HG03045 (cell line): ENCODE measurements around the gene ZDHHC14.
A peak's percentile ranks its signal among the peaks of the same experiment; 100 is the strongest.
"Not testable (repeated sequence)": the region's sequence is repeated elsewhere in the genome, so short reads cannot be mapped to it uniquely, and the experiment has no call there.

Source experiments
- ATAC-seq: cut with Tn5 transposase; IDR thresholded peaks from one replicate; pipeline ENCODE4 v1.9.1; 2021; ENCODE audit warnings: mild to moderate bottlenecking, moderate library complexity; ENCODE audit not compliant: unreplicated experiment

ZDHHC14 gene

DNA sequence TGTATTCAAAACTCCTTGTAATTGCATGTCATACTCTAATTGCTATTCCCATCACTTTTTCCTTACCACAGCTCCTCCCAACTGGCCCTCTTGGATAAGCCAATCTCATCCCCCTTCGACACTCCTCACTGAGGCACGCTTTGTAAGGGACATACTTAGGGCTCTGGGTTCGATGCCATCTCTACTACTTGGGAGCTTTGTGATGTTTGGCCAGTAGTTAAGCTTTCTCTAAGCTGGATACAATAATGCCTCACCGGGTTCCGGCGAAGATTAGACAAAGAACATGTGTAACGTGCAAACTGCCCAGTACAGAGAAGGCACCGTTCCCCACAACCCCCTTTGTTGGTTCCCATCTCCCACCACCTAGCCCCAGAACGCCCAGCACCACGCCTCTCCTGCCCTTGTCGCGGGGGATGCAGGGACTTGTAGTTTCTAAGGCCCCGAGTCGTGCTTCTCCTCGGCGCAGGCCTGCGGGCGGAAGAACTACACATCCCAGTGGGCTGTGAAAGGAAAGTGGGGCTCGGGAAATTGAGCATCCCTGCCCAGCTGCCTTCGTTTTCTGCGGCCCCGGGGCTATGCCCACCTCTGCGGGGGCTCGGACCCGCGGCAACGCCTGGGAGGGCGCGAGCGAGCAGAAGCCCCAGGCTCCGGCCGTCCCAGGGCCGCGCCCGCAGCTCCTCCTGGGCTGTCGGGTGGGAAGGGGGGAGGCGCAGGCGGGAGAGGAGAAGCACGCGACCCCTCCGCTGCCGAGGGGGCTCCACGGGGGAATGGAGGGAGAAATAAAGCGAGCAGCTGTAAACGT lies 1.1 kb upstream of the ZDHHC14 start:
- peak; percentile 72 for ATAC-seq

DNA sequence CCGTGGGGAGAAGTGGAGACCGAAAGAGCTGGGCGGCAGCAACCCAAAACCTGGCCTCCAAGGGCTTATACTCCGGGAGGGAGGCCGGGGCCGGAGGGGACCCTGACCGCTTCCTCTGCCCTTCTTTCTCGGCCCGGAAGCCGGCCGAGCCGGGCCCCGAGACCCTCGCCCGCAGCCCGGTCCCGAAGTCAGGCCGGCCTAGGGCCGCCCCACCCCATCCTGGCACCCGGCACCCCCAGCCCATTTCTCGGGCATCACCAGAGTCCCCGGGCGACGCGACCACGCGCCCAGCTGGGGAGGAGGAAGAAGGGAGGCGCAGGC lies 572 bp upstream of the ZDHHC14 start:
- ATAC-seq = peak; percentile 7

DNA sequence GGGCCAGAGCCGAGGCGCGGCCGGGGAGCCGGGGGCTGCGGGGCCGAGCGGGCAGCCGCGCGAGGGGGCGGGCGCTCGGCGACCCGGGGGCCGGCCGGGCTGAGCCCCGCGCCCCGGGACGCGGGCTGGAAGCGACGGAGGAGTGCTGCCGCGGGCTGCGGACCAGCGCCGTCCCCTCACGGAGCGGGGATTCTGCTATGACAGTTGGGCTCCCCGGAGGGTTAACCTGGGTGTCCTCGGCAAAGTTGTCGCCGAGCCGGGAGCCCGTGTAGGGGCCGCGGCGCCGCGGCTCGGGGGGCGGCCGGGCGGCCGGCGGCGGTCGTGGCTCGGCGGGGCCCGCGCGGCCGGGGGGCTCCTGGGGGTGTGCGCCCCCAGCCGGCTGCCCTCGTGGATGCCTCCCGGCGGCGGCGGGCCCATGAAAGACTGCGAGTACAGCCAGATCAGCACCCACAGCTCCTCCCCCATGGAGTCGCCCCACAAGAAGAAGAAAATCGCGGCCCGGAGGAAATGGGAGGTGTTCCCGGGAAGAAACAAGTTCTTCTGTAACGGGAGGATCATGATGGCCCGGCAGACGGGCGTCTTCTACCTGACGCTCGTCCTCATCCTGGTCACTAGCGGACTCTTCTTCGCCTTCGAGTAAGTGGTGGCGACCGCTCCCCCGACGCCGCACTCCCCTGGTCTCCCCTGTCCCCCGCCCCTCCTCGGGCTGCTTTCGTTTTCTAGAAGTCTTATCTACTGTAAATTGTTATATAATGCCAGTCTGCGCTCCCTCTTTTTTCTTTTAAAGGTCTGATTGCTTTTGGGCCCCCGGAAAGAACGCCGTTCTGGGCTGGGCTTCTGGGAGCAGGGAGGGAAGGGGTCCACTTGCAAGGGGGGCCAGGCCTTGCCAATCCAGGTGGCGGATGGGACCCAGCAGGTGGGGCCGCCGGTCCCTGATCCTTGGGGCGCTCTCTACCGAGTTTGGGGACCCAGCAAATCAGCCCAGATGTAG lies 936 bp downstream of the ZDHHC14 start:
- peak; percentile 25 for ATAC-seq

- no peak for ATAC-seq
These were observed 1.8 kb downstream of the ZDHHC14 start for GRCh38 chr6:157382821-157383220.

GRCh38 chr6:157383471-157383870 lies 2.5 kb downstream of the ZDHHC14 start:
- no peak for ATAC-seq

- ATAC-seq = not testable (repeated sequence)
These were observed 4.0 kb downstream of the ZDHHC14 start for GRCh38 chr6:157384962-157385361.

DNA sequence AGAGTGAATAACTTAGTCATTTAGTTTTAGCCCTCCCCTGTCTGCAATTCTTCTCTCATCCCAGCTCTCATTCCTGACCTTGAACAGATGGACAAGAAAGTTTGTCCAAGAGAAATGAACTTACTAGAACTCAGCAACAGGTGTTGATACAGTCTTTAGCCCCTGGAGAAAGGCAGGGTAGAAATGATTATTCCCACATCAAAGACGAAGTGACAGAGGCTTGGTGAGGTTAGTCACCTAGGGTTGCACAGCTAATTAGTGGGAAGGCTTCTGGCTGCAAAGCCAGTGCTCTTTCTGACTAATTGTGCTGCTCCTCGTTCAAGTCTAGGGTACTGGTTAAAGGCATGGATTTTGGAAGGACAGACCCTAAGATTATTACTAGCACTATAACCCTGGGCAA lies 4.5 kb downstream of the ZDHHC14 start:
- no peak for ATAC-seq

DNA sequence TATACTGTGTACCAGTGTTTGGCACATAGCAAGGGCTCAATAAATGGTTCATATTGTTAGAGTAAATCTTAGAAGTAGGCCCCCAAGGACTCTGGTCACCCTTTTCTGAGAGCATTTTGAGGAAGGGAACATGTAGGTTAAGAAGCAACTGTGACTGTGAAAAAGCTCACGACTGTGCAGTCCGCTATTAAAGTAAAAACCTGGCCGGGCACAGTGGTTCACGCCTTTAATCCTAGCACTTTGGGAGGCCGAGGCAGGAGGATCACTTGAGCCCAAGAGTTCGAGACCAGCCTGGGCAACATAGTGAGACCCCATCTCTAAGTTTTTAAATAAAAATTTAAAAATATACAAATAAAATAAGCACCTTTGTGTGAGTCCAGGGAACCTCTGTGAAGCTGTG lies 5.0 kb downstream of the ZDHHC14 start:
- no peak for ATAC-seq

GRCh38 chr6:157386454-157386853 lies 5.5 kb downstream of the ZDHHC14 start:
- ATAC-seq = no peak

DNA sequence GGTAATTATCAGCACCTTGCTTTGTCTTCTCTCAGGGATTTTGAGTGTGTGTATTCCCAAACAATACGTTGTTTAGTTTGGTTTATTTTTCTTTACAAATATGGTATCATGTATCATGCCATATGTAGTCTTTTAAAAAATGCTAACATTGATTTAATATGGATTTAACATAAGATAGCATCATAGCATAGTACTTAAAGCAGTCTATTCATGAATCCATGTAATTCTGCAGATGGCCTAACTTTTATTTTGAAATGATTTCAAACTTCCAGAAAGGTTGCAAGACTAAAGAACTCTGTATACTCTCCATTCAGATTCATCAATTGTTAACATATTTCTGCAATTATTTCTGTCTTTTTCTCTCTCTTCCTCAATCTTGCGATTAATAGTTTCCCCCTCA lies 7.9 kb downstream of the ZDHHC14 start:
- no peak for ATAC-seq

GRCh38 chr6:157390273-157391060 lies 9.5 kb downstream of the ZDHHC14 start:
- no peak for ATAC-seq

DNA sequence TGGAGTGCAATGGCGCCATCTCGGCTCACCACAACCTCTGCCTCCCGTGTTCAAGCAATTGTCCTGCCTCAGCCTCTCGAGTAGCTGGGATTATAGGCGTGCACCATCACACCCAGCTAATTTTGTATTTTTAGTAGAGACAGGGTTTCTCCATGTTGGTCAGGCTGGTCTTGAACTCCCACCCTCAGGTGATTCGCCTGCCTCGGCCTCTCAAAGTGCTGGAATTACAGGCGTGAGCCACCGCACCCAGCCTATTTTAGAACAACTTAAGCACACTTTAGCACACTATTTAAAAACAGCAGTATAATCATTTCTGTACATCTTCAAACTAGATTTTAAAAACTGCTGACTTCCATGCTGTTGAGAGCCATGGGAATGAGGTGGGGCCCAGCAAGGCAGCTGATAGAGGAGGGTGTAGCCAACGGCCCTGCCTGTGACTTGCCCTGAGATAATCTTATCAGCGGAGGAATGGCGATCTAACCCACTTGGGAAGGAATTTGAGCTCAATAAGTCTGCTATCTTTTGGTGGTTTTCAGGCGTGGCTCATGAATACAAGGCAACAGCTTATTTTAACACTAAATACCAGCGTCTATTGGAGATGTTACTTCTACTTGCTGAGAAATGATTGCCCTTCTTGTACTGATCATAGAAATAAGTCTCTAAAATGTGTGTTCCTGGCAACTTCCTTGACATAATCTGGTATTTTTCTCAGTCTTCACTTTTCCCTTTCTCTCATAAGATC lies 12.1 kb downstream of the ZDHHC14 start:
- no peak for ATAC-seq

DNA sequence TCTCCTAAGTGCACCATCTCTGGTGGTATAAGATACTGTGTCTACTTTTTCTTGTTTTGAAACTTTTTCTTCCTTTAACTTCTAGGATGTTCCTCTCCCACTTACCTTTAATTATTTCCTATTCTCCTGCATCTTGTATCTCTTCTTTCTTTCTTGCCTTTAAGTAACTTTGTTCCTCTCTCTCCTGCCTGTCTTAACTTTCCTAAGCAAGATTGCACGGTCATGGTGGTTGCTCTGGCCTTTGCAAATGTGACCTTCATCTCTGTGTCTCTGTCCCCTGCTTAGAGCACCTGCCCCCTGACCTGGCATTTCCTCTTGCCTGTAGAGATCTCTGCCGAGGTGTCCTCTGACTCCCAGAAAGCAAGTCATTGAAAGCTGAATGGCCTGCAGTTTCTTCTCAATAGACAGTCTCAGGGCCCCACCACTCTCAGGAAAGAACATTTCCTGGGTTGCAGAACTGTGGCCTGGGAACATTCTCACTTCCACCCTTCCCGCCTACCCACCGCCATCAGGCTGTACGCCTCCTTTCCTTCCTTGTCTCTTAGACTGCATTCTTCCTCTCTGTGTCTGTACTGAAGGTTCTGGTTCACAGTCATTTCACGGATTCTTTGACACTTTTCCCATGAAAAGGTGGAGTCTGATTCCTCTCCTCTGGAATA lies 12.8 kb downstream of the ZDHHC14 start:
- ATAC-seq = no peak

- ATAC-seq = not testable (repeated sequence)
These were observed 14.2 kb downstream of the ZDHHC14 start for GRCh38 chr6:157395199-157395598.

- no peak for ATAC-seq
These were observed 15.0 kb downstream of the ZDHHC14 start for GRCh38 chr6:157396026-157396425.

DNA sequence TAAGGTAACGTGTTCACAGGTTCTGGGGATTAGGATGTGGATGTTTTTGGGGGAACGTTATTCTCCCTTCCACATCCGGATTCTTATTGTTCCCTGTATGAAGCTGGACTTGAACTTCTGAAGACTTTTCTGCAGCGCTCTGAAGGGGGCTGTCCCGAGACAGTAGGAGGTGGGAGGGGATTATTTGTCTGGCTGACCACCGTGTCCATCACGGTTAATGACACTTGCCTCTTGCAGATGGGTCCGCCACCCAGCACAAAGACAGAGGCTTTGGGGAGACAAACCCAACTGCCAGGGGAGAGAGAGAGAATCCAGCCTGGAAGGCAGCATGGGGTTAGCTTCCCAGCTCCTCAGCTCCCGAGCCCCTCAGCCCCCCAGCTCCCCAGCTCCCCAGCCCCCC lies 16.7 kb downstream of the ZDHHC14 start:
- no peak for ATAC-seq

GRCh38 chr6:157398151-157398550 lies 17.2 kb downstream of the ZDHHC14 start:
- no peak for ATAC-seq

DNA sequence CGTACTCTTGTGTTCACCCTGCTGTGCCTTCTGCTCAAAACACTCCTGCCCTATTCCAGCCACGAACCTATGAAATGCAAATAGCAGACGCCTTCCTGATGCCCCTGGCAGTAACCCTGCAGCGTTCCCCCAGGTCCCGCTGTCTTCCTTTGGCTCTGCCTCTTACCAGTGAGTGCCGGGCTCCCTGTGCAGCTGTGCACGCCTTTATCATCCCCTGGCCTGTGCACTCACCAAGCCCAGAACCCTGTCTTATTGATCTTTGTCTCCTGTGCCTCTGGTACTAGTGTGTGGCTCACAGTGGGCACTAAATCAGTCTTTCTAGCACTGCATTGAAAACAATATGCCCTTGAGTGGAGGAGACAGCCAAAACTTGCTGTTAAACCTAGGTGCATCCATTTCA lies 19.7 kb downstream of the ZDHHC14 start:
- ATAC-seq = no peak

GRCh38 chr6:157401734-157402338 lies 20.8 kb downstream of the ZDHHC14 start:
- no peak for ATAC-seq
